GM18909 (cell line): ENCODE data around the gene RNASE1.

Source experiments
- ATAC-seq: cut with Tn5 transposase; IDR thresholded peaks from one replicate; pipeline ENCODE4 v1.9.1; 2021; ENCODE audit warnings: mild to moderate bottlenecking; ENCODE audit not compliant: unreplicated experiment, poor library complexity

The RNASE1 gene

GRCh38 chr14:20809917-20810316 is 7.3 kb upstream of the RNASE1 start:
- no peak for ATAC-seq

GRCh38 chr14:20808162-20808483 is 5.5 kb upstream of the RNASE1 start:
- no peak for ATAC-seq

- ATAC-seq = no peak
These were observed 4.9 kb upstream of the RNASE1 start for GRCh38 chr14:20807304-20808161.

- no peak for ATAC-seq
These were observed 2.8 kb upstream of the RNASE1 start for GRCh38 chr14:20805485-20805884.

GRCh38 chr14:20803223-20803622 is 579 bp upstream of the RNASE1 start:
- no peak for ATAC-seq

- ATAC-seq = no peak
These were observed 918 bp downstream of the RNASE1 start for GRCh38 chr14:20801726-20802125.

- no peak for ATAC-seq
These were observed 2.6 kb downstream of the RNASE1 start for GRCh38 chr14:20799892-20800544.

- ATAC-seq = no peak
These were observed 3.2 kb downstream of the RNASE1 start for GRCh38 chr14:20799456-20799891.

- no peak for ATAC-seq
These were observed 3.7 kb downstream of the RNASE1 start for GRCh38 chr14:20798932-20799331.

GRCh38 chr14:20798318-20798717 is 4.3 kb downstream of the RNASE1 start:
- ATAC-seq = peak; percentile 46

GRCh38 chr14:20797164-20797563 is 5.5 kb downstream of the RNASE1 start:
- ATAC-seq = no peak

- no peak for ATAC-seq
These were observed 7.8 kb downstream of the RNASE1 start for GRCh38 chr14:20794644-20795369.

- ATAC-seq = no peak
These were observed 10.1 kb downstream of the RNASE1 start for GRCh38 chr14:20792556-20792955.

GRCh38 chr14:20791597-20791996 is 11.0 kb downstream of the RNASE1 start:
- ATAC-seq = no peak

- ATAC-seq = no peak
These were observed 11.5 kb downstream of the RNASE1 start for GRCh38 chr14:20791187-20791586.

GRCh38 chr14:20790464-20791116 is 12.1 kb downstream of the RNASE1 start:
- no peak for ATAC-seq

GRCh38 chr14:20789230-20789813 is 13.3 kb downstream of the RNASE1 start:
- no peak for ATAC-seq

- no peak for ATAC-seq
These were observed 15.6 kb downstream of the RNASE1 start for GRCh38 chr14:20787025-20787424.

GRCh38 chr14:20782280-20782890 is 20.3 kb downstream of the RNASE1 start:
- ATAC-seq = peak; percentile 67

- no peak for ATAC-seq
These were observed 20.8 kb downstream of the RNASE1 start for GRCh38 chr14:20781803-20782202.
